Measurements from ENCODE around the gene SLC28A3.

Gene SLC28A3

GRCh38 chr9:84339962-84340361, 596 bp downstream of the SLC28A3 start:
- in situ Hi-C loops (cut with HindIII; ENCODE audit: low sequenced_read_pairs): no loop called here

GRCh38 chr9:84339503-84339902, 1.1 kb downstream of the SLC28A3 start:
- in situ Hi-C loops (cut with HindIII; ENCODE audit: low sequenced_read_pairs): no loop called here

- in situ Hi-C loops (cut with HindIII; ENCODE audit: low sequenced_read_pairs): no loop called here
Measured at GRCh38 chr9:84338792-84339191, 1.8 kb downstream of the SLC28A3 start.

GRCh38 chr9:84337252-84337651, 3.3 kb downstream of the SLC28A3 start:
- in situ Hi-C loops (cut with HindIII; ENCODE audit: low sequenced_read_pairs): no loop called here

GRCh38 chr9:84331119-84331809, 9.3 kb downstream of the SLC28A3 start:
- in situ Hi-C loops (cut with HindIII; ENCODE audit: low sequenced_read_pairs): no loop called here

- in situ Hi-C loops (cut with HindIII; ENCODE audit: low sequenced_read_pairs): no loop called here
Measured at GRCh38 chr9:84330246-84330645, 10.3 kb downstream of the SLC28A3 start.

GRCh38 chr9:84327184-84327583, 13.4 kb downstream of the SLC28A3 start:
- in situ Hi-C loops (cut with HindIII; ENCODE audit: low sequenced_read_pairs): no loop called here

GRCh38 chr9:84325347-84325973, 15.1 kb downstream of the SLC28A3 start:
- in situ Hi-C loops (cut with HindIII; ENCODE audit: low sequenced_read_pairs): no loop called here

- in situ Hi-C loops (cut with HindIII; ENCODE audit: low sequenced_read_pairs): no loop called here
Measured at GRCh38 chr9:84324811-84325210, 15.7 kb downstream of the SLC28A3 start.

GRCh38 chr9:84323858-84324257, 16.7 kb downstream of the SLC28A3 start:
- in situ Hi-C loops (cut with HindIII; ENCODE audit: low sequenced_read_pairs): no loop called here

- in situ Hi-C loops (cut with HindIII; ENCODE audit: low sequenced_read_pairs): no loop called here
Measured at GRCh38 chr9:84322828-84323227, 17.7 kb downstream of the SLC28A3 start.

GRCh38 chr9:84320231-84320630, 20.3 kb downstream of the SLC28A3 start:
- in situ Hi-C loops (cut with HindIII; ENCODE audit: low sequenced_read_pairs): no loop called here

GRCh38 chr9:84319632-84320031, 20.9 kb downstream of the SLC28A3 start:
- in situ Hi-C loops (cut with HindIII; ENCODE audit: low sequenced_read_pairs): loop anchor here (5.0 kb wide), 1 partner anchor 57 kb away; no protein-coding TSS in a partner anchor

GRCh38 chr9:84318981-84319380, 21.6 kb downstream of the SLC28A3 start:
- in situ Hi-C loops (cut with HindIII; ENCODE audit: low sequenced_read_pairs): loop anchor here (5.0 kb wide), 1 partner anchor 57 kb away; no protein-coding TSS in a partner anchor

- in situ Hi-C loops (cut with HindIII; ENCODE audit: low sequenced_read_pairs): loop anchor here (5.0 kb wide), 1 partner anchor 55 kb away; no protein-coding TSS in a partner anchor
Measured at GRCh38 chr9:84317563-84317962, 23.0 kb downstream of the SLC28A3 start.

GRCh38 chr9:84315278-84315877, 25.2 kb downstream of the SLC28A3 start:
- in situ Hi-C loops (cut with HindIII; ENCODE audit: low sequenced_read_pairs): loop anchor here (5.0 kb wide), 1 partner anchor 53 kb away; no protein-coding TSS in a partner anchor

- in situ Hi-C loops (cut with HindIII; ENCODE audit: low sequenced_read_pairs): no loop called here
Measured at GRCh38 chr9:84314306-84314705, 26.3 kb downstream of the SLC28A3 start.

GRCh38 chr9:84310883-84311282, 29.7 kb downstream of the SLC28A3 start:
- in situ Hi-C loops (cut with HindIII; ENCODE audit: low sequenced_read_pairs): no loop called here

- in situ Hi-C loops (cut with HindIII; ENCODE audit: low sequenced_read_pairs): no loop called here
Measured at GRCh38 chr9:84305497-84306131, 34.9 kb downstream of the SLC28A3 start.

GRCh38 chr9:84304166-84304565, 36.4 kb downstream of the SLC28A3 start:
- in situ Hi-C loops (cut with HindIII; ENCODE audit: low sequenced_read_pairs): no loop called here

GRCh38 chr9:84303061-84303460, 37.5 kb downstream of the SLC28A3 start:
- in situ Hi-C loops (cut with HindIII; ENCODE audit: low sequenced_read_pairs): no loop called here
